BE2C (cell line): ENCODE results near the gene ABHD17C.

Experiments
- DNase-seq: peaks from one replicate; pipeline ENCODE4 v3.0.0-alpha.2; 2020
- H3K27me3 ChIP-seq: fragments of 250-450 bp; sonication (Bioruptor Pico); 2 replicates; pipeline ENCODE4 v1.5.1; 2020; ENCODE audit warnings: mild to moderate bottlenecking
- H3K36me3 ChIP-seq: fragments of 250-450 bp; sonication (Bioruptor Pico); 2 replicates; pipeline ENCODE4 v1.5.1; 2020; ENCODE audit warnings: mild to moderate bottlenecking
- H3K4me1 ChIP-seq: fragments of 250-450 bp; sonication (Bioruptor Pico); 2 replicates; pipeline ENCODE4 v1.5.1; 2020
- H3K4me3 ChIP-seq: 2 replicates; pipeline ENCODE4 v1.5.1; 2011; ENCODE audit warnings: low read depth, low read length
- H3K9me3 ChIP-seq: fragments of 250-450 bp; sonication (Bioruptor Pico); 2 replicates; pipeline ENCODE4 v1.5.1; 2020
- CTCF ChIP-seq: IDR thresholded peaks from 2 replicates; pipeline ENCODE4 v1.5.1; 2012; ENCODE audit warnings: mild to moderate bottlenecking, low read depth, low read length

The ABHD17C gene

GRCh38 chr15:80682201-80682600, 12.9 kb upstream of the ABHD17C start:
- no peak for TF ChIP-seq CTCF
- Histone ChIP-seq H3K36me3 (no peaks in the 10 kb centered on the region), H3K9me3 (no peaks in the 10 kb centered on the region), H3K27me3 (no peaks in the 10 kb centered on the region), H3K4me1 (no peaks in the 10 kb centered on the region), H3K4me3 (no peak overlapping the region)
- DNase-seq, result no peak

GRCh38 chr15:80684697-80685096, 10.4 kb upstream of the ABHD17C start:
- TF ChIP-seq CTCF, result no peak
- no peaks in the 10 kb centered on the region for H3K9me3 ChIP-seq
- H3K4me3 ChIP-seq, result no peak overlapping the region
- no peaks in the 10 kb centered on the region for H3K36me3 ChIP-seq
- no peaks in the 10 kb centered on the region for H3K27me3 ChIP-seq
- H3K4me1 ChIP-seq, result no peaks in the 10 kb centered on the region
- no peak for DNase-seq

- Histone ChIP-seq H3K27me3 (no peaks in the 10 kb centered on the region), H3K36me3 (no peaks in the 10 kb centered on the region)
These were observed 9.5 kb upstream of the ABHD17C start for GRCh38 chr15:80685628-80686027.

GRCh38 chr15:80689294-80689693, 5.8 kb upstream of the ABHD17C start:
- DNase-seq, result no peak
- H3K4me1 ChIP-seq, result no peaks in the 10 kb centered on the region
- no peaks in the 10 kb centered on the region for H3K9me3 ChIP-seq
- H3K36me3 ChIP-seq, result no peaks in the 10 kb centered on the region
- TF ChIP-seq CTCF, result no peak
- H3K27me3 ChIP-seq, result no peaks in the 10 kb centered on the region
- no peak overlapping the region for H3K4me3 ChIP-seq

More at GRCh38 chr15:80685628-80686027, 9.5 kb upstream of the ABHD17C start:
- Histone ChIP-seq H3K4me1 (no peaks in the 10 kb centered on the region), H3K4me3 (no peak overlapping the region), H3K9me3 (no peaks in the 10 kb centered on the region)
- no peak for DNase-seq
- no peak for TF ChIP-seq CTCF

GRCh38 chr15:80689716-80690115, 5.4 kb upstream of the ABHD17C start:
- no peaks in the 10 kb centered on the region for H3K4me1 ChIP-seq
- no peak for DNase-seq
- no peaks in the 10 kb centered on the region for H3K27me3 ChIP-seq
- no peak overlapping the region for H3K4me3 ChIP-seq
- no peak for TF ChIP-seq CTCF
- no peaks in the 10 kb centered on the region for H3K9me3 ChIP-seq
- no peaks in the 10 kb centered on the region for H3K36me3 ChIP-seq

GRCh38 chr15:80691575-80691974, 3.5 kb upstream of the ABHD17C start:
- Histone ChIP-seq H3K27me3 (no peaks in the 10 kb centered on the region), H3K9me3 (no peaks in the 10 kb centered on the region), H3K36me3 (no peaks in the 10 kb centered on the region), H3K4me3 (no peak overlapping the region), H3K4me1 (no peaks in the 10 kb centered on the region)
- no peak for DNase-seq
- no peak for TF ChIP-seq CTCF
